DMS153 treated with DMSO at 0.1 percent for 48 hours (cell line): ENCODE measurements around the gene ZBTB4.
A peak's percentile ranks its signal among the peaks of the same experiment; 100 is the strongest.

Experiments used
- DNase-seq: peaks from one replicate; lab custom pipeline; 2025; ENCODE audit not compliant: unreplicated experiment; lab: John Stamatoyannopoulos, UW

Gene ZBTB4

GRCh38 chr17:7443499-7444485, 35.6 kb downstream of the ZBTB4 start:
- DNase-seq: no peak

- no peak for DNase-seq
Measured at GRCh38 chr17:7442142-7442541, 37.3 kb downstream of the ZBTB4 start.

GRCh38 chr17:7441266-7441665, 38.2 kb downstream of the ZBTB4 start:
- DNase-seq: no peak

- no peak for DNase-seq
Measured at GRCh38 chr17:7440834-7441195, 38.6 kb downstream of the ZBTB4 start.

GRCh38 chr17:7440113-7440833, 39.2 kb downstream of the ZBTB4 start:
- DNase-seq: no peak

- no peak for DNase-seq
Measured at GRCh38 chr17:7439462-7440112, 39.8 kb downstream of the ZBTB4 start, which contains the start of gene FGF11. FGF11 (plus strand) TSS chr17:7439512; CDS start chr17:7439621, 109 bp downstream.

- no peak for DNase-seq
Measured at GRCh38 chr17:7438656-7439460, 40.6 kb downstream of the ZBTB4 start.

GRCh38 chr17:7437950-7438614, 41.3 kb downstream of the ZBTB4 start:
- no peak for DNase-seq

GRCh38 chr17:7437369-7437863, 42.0 kb downstream of the ZBTB4 start:
- DNase-seq: no peak

- DNase-seq: peak; percentile 31
Measured at GRCh38 chr17:7436556-7437368, 42.7 kb downstream of the ZBTB4 start.

- DNase-seq: no peak
Measured at GRCh38 chr17:7435676-7436555, 43.5 kb downstream of the ZBTB4 start.

GRCh38 chr17:7432296-7432695, 47.1 kb downstream of the ZBTB4 start:
- DNase-seq: no peak

GRCh38 chr17:7431231-7431630, 48.2 kb downstream of the ZBTB4 start:
- no peak for DNase-seq

- DNase-seq: no peak
Measured at GRCh38 chr17:7429722-7430121, 49.7 kb downstream of the ZBTB4 start.

GRCh38 chr17:7428557-7428956, 50.9 kb downstream of the ZBTB4 start, which contains the start of gene SPEM3:
SPEM3 (plus strand) TSS chr17:7428857; CDS start chr17:7428903, 46 bp downstream.
- DNase-seq: no peak

- DNase-seq: no peak
Measured at GRCh38 chr17:7427549-7427948, 51.9 kb downstream of the ZBTB4 start.

- DNase-seq: no peak
Measured at GRCh38 chr17:7426896-7427489, 52.4 kb downstream of the ZBTB4 start.
